ENCODE results near the gene CENPVL3.

DNA sequence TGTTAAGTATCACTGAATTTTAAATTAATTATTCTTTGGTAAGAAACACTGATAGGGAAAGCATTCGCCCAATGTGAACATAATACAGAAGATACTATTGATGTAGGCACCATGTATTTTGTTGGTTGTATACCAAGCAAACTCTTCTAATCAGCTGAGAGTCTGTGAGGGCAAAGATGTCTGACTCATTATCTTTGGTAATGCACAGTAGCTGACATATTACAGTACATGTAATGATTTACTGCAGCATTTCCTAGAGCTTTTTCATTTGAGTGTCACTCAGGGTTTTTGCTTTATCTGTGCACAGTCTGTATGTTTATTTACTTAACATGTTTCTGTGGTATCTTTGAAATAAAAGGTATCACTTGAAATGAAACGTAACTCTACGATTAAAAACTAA, 49.2 kb downstream of the CENPVL3 start:
- TF ChIP-seq, protein P1, sequence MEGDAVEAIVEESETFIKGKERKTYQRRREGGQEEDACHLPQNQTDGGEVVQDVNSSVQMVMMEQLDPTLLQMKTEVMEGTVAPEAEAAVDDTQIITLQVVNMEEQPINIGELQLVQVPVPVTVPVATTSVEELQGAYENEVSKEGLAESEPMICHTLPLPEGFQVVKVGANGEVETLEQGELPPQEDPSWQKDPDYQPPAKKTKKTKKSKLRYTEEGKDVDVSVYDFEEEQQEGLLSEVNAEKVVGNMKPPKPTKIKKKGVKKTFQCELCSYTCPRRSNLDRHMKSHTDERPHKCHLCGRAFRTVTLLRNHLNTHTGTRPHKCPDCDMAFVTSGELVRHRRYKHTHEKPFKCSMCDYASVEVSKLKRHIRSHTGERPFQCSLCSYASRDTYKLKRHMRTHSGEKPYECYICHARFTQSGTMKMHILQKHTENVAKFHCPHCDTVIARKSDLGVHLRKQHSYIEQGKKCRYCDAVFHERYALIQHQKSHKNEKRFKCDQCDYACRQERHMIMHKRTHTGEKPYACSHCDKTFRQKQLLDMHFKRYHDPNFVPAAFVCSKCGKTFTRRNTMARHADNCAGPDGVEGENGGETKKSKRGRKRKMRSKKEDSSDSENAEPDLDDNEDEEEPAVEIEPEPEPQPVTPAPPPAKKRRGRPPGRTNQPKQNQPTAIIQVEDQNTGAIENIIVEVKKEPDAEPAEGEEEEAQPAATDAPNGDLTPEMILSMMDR (IDR thresholded peaks at IDR 0.05), result no peak
- no peak for TF ChIP-seq POLR2A (IDR thresholded peaks at IDR 0.05)

All from suprapubic skin (tissue), 3 donors.